HG03135 (cell line): ENCODE data around the gene TNFRSF8.

Experiments used
- ATAC-seq: cut with Tn5 transposase; IDR thresholded peaks from one replicate; pipeline ENCODE4 v1.9.1; 2021; ENCODE audit warnings: mild to moderate bottlenecking, moderate library complexity; ENCODE audit not compliant: unreplicated experiment

TNFRSF8 gene

DNA sequence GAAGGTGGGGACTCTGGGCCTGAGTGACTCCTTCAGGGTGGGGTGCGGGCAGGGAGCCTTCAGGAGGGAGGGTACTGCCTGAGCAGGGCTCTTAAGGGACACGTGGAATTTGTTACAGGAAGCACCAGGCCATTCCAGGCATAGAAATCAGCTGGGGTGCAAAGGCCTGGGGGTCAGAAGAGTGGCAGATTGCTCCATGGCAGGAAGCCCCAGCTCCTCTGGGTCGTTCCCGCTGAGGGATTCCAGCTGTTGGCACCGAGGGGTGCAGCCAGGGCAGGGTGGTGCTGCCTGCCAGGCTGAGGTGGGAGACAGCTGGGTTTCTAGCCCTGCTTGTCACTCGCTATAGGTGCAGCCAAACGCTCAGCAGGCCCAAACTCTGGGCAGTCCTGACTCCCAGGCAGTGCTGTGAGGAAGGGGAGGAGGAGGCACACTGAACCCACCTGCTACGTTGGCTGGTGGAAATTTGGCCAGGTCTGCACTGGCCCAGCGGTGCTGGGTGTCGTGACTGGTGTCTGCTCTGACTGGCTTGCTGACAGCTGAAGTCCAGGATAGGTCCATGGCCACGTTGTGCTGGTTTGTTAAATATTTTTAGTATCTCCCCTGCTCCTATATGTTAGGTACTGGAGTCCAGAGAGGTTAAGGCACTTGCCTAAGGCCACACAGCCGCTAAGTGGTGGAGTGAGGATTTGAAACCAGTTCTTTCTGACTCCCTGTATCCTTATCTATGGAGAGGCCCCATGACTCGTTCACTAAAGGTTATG, 123.0 kb downstream of the TNFRSF8 start:
- ATAC-seq, result no peak

DNA sequence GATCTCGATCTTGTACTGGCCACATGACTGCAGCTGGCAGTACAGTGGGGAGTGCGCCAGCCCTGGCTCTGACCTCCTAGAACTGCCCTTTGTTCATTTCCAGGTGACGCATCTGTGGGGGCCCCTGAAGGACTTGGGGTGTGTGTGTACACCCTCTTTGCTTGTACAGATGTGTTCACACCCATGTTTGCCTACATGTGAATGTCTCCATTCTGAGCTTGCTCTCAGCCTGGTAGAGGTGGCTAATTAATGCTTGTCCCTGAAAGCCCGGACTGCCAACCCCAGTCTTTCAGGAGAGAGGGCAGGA, 123.5 kb downstream of the TNFRSF8 start:
- ATAC-seq, result no peak

DNA sequence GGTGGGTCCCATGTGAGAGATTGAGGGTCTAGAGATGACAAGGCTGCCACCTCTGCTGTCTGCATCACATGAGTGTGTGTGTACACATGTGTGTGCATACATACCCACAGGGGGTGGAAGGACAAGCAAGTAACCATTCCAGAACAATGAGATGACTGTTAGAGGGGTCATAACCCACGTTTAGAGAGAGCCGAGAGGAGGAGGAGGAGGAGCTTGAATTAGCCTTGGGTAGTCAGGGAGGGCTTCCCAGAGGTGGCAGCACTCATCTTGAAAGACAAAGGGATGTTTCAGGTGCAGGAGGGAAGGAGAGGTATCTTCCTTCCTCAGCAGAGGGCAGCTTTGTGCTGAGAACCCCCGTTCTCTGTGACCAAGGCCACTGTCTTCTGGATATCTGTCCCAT, 125.0 kb downstream of the TNFRSF8 start:
- ATAC-seq, result no peak

DNA sequence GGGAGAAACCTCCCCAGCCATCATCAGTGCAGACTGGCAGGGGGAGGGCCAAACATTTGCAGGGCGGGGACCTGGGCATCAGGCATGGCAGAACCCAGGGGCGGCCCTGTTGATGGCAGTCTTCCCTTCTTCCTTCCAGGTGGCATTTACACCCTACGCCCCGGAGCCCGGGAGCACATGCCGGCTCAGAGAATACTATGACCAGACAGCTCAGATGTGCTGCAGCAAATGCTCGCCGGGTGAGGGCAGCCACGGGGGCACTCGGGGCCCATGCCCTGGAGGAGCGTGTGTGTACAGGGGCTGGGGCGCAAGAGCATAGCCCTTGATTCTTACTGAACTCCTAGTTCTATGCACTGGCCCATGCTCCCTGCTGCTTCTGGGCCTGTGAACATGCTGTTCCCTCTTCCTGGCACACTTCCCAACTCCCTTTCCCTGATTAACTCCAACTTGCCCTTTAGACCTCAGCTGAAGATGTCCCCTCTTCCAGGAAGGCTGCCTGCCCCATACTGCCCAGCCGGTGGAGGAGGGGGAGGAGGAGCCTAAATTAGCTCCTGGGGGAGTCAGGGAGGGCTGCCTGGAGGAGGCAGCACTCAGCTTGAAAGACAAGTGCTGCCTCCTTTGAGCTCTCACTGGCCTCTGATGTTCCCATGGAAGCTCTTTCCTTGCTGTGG, 125.7 kb downstream of the TNFRSF8 start:
- no peak for ATAC-seq

DNA sequence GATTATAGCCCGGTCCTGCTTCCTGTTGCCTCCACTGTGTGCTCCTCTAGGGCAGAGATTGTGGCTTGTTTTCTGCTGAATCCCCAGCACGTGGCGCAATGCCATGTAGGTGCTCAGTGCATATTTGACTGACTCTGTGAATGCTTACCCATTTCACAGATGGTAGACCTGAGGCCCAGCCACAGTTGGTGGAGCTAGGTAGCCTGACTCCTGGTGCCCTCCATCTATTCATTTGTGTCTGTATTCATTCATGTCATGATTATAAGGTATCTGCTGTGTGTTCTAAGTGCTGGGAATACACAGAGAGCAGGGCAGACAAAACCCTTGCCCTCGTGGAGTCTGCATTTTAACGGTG, 126.2 kb downstream of the TNFRSF8 start:
- ATAC-seq, result no peak

DNA sequence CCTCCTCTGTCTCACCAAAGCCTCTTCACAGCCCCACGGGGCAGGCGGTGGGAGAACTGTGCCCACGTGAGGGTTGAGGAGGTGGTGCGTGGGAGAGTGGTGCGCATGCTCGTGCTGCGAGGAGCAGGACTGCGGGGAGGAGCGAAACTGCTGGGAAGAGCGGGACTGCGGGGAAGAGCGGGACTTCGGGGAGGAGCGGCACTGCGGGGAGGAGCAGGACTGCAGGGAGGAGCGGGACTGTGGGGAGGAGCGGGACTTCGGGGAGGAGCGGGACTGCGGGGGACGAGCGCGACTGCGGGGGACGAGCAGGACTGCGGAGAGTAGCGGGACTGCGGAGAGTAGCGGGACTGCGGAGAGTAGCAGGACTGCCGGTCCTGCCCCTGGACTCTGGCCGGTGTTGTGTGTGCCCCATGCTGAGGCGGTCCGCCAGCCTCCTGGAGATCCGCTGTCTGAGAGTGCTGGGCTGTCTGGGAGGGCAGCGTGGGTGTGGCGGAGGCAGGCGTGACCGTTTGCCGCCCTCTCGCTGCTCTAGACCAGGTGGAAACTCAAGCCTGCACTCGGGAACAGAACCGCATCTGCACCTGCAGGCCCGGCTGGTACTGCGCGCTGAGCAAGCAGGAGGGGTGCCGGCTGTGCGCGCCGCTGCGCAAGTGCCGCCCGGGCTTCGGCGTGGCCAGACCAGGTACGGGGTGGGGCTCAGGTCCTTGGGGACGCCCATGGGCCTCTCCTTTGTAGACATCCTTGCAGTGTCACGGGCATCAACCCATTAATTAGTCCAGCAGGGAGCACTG, 128.3 kb downstream of the TNFRSF8 start:
- ATAC-seq, result no peak
